A549 (cell line): ENCODE data around the gene FAM20C. TPM values are rescaled to one million over a fixed set of nuclear protein-coding genes. Genes with fewer than 3 reads are reported as not detected.

ENCODE experiments used
- ATAC-seq, 2 experiments: fragments of 200-7000 bp in 1 of 2; fragments of >200 bp in 1 of 2; cut with Nextera tagmentation in 1 of 2; cut with Tn5 transposase in 1 of 2; 3 replicates each; pipeline versions ENCODE4 v1.8.0 to v1.9.1; 2018 to 2020; ENCODE audit warnings: mild to moderate bottlenecking in 1 of 2, moderate library complexity in 1 of 2
- CTCF ChIA-PET: fragments of 300-600 bp; sonication (Branson Sonifier 250); formaldehyde crosslinking; extraction: SDS; loops from one replicate; lab custom pipeline; 2021; ENCODE audit warnings: antibody characterized with exemption, inconsistent platforms; lab: Yijun Ruan, JAX
- POLR2A ChIA-PET: fragments of 350-600 bp; formaldehyde crosslinking; extraction: SDS; loops from one replicate; lab custom pipeline; 2021; ENCODE audit warnings: antibody characterized with exemption, inconsistent platforms; lab: Yijun Ruan, JAX
- DNase-seq, 2 experiments: peaks; one replicate each; pipeline versions ENCODE4 v3.0.0 to v3.0.0-alpha.2; 2011 to 2016; ENCODE audit warnings: low read depth in 1 of 2, low spot score in 1 of 2
- FAIRE-seq: peaks from 2 replicates; lab custom pipeline; 2011; peaks lifted over from hg19 to GRCh38; lab: Jason Lieb, UNC
- H3K27ac ChIP-seq, 2 experiments: fragments of >200 bp; sonication (Bioruptor Twin); formaldehyde crosslinking; 3 replicates each; pipeline ENCODE4 v1.5.1; 2016 to 2017
- H3K4me1 ChIP-seq: fragments of >200 bp; sonication (Bioruptor Twin); formaldehyde crosslinking; 3 replicates; pipeline ENCODE4 v1.6.1; 2016
- H3K4me2 ChIP-seq: fragments of >200 bp; sonication (Bioruptor Twin); formaldehyde crosslinking; 3 replicates; pipeline ENCODE4 v1.6.1; 2016
- H3K4me3 ChIP-seq: fragments of >200 bp; sonication (Bioruptor Twin); formaldehyde crosslinking; 3 replicates; pipeline ENCODE4 v1.5.1; 2016
- H3K9me3 ChIP-seq: fragments of >200 bp; sonication (Bioruptor Twin); formaldehyde crosslinking; 3 replicates; pipeline ENCODE4 v1.6.1; 2016
- CBX2 ChIP-seq: fragments of 200-600 bp; sonication (generic); IDR thresholded peaks from 2 replicates; pipeline ENCODE4 v1.6.1; 2016; ENCODE audit warnings: low read depth, mild to moderate bottlenecking, borderline replicate concordance
- CBX8 ChIP-seq: fragments of 200-600 bp; sonication (generic); IDR thresholded peaks from 2 replicates; pipeline ENCODE4 v1.6.1; 2016
- CHD2 ChIP-seq: fragments of 150-350 bp; IDR thresholded peaks from 2 replicates; pipeline ENCODE4 v1.6.1; 2014; ENCODE audit warnings: low read length; ENCODE audit not compliant: partially characterized antibody
- CHD4 ChIP-seq: fragments of 200-600 bp; sonication (generic); IDR thresholded peaks from 2 replicates; pipeline ENCODE4 v1.6.1; 2016; ENCODE audit warnings: antibody characterized with exemption, mild to moderate bottlenecking, borderline replicate concordance
- EP300 ChIP-seq, 2 experiments: fragments of >200 bp; sonication (Bioruptor Twin); formaldehyde crosslinking; IDR thresholded peaks; 2 replicates in 1 of 2; 3 replicates in 1 of 2; pipeline ENCODE4 v1.6.1; 2016 to 2017
- FOXS1 ChIP-seq: fragments of 250-450 bp; sonication (Bioruptor Pico); IDR thresholded peaks from 2 replicates; pipeline ENCODE4 v1.5.0; 2020; ENCODE audit warnings: mild to moderate bottlenecking, moderate library complexity
- GATA3 ChIP-seq: IDR thresholded peaks from 2 replicates; pipeline ENCODE4 v1.6.1; 2012; ENCODE audit warnings: borderline replicate concordance
- HDAC2 ChIP-seq: fragments of 200-600 bp; sonication (generic); IDR thresholded peaks from 2 replicates; pipeline ENCODE4 v1.6.1; 2016
- HES2 ChIP-seq: fragments of >200 bp; sonication (Bioruptor Twin); formaldehyde crosslinking; IDR thresholded peaks from 2 replicates; pipeline ENCODE4 v1.6.1; 2016
- HEYL ChIP-seq: fragments of 250-450 bp; sonication (Bioruptor Pico); IDR thresholded peaks from 2 replicates; pipeline ENCODE4 v1.8.0; 2021; ENCODE audit warnings: mild to moderate bottlenecking, moderate library complexity
- HMGXB4 ChIP-seq: fragments of 250-450 bp; sonication (Bioruptor Pico); IDR thresholded peaks from 2 replicates; pipeline ENCODE4 v1.5.0; 2021; ENCODE audit warnings: mild to moderate bottlenecking, moderate library complexity, borderline replicate concordance
- JUNB ChIP-seq: fragments of >200 bp; sonication (Bioruptor Twin); formaldehyde crosslinking; IDR thresholded peaks from 2 replicates; pipeline ENCODE4 v1.6.1; 2016
- MAFK ChIP-seq: fragments of 450-650 bp; IDR thresholded peaks from 2 replicates; pipeline ENCODE4 v1.6.1; 2014; ENCODE audit not compliant: partially characterized antibody
- NFE2L2 ChIP-seq: fragments of 150-350 bp; conservative IDR thresholded peaks from 2 replicates; pipeline ENCODE4 v1.6.1; 2014; ENCODE audit warnings: low read length
- NPAS2 ChIP-seq: fragments of 250-450 bp; sonication (Bioruptor Pico); IDR thresholded peaks from 2 replicates; pipeline ENCODE4 v1.8.0; 2022; ENCODE audit warnings: mild to moderate bottlenecking, moderate library complexity, borderline replicate concordance
- NR3C1 ChIP-seq: fragments of >200 bp; sonication (Bioruptor Twin); formaldehyde crosslinking; IDR thresholded peaks from 3 replicates; pipeline ENCODE4 v1.6.1; 2017
- PBX3 ChIP-seq: IDR thresholded peaks from 2 replicates; pipeline ENCODE4 v1.6.1; 2012
- PHF8 ChIP-seq: fragments of 200-600 bp; sonication (generic); IDR thresholded peaks from 2 replicates; pipeline ENCODE4 v1.6.1; 2016; ENCODE audit warnings: low read depth, mild to moderate bottlenecking, antibody characterized with exemption, moderate library complexity, borderline replicate concordance
- RARB ChIP-seq: fragments of 250-450 bp; sonication (Bioruptor Pico); IDR thresholded peaks from 2 replicates; pipeline ENCODE4 v1.8.0; 2021; ENCODE audit warnings: mild to moderate bottlenecking, moderate library complexity
- RCOR1 ChIP-seq: fragments of 150-350 bp; IDR thresholded peaks from 2 replicates; pipeline ENCODE4 v1.6.1; 2014; ENCODE audit warnings: antibody characterized with exemption, low read length, low read depth
- RFX5 ChIP-seq: fragments of 450-650 bp; IDR thresholded peaks from 2 replicates; pipeline ENCODE4 v1.7.1; 2014; ENCODE audit warnings: antibody characterized with exemption, mild to moderate bottlenecking, moderate library complexity
- RNF2 ChIP-seq: fragments of 200-600 bp; sonication (generic); IDR thresholded peaks from 2 replicates; pipeline ENCODE4 v1.6.1; 2016; ENCODE audit warnings: low read depth, mild to moderate bottlenecking, antibody characterized with exemption, moderate library complexity, borderline replicate concordance
- TFCP2L1 ChIP-seq: fragments of 250-450 bp; sonication (Bioruptor Pico); IDR thresholded peaks from 2 replicates; pipeline ENCODE4 v1.5.0; 2021; ENCODE audit warnings: mild to moderate bottlenecking
- WGBS: methylation state at CpG from one replicate; pipeline ENCODE4 v1.1.6; 2017; ENCODE audit errors: missing lambda C conversion rate; 5-methylcytosine and 5-hydroxymethylcytosine counted together
- polyA plus RNA-seq, 4 experiments: library from polyadenylated mRNA; depleted of rRNA in 3 of 4; stranded (reverse); fragments of >200 nt; fragmentation: RNase III in 1 of 4; extraction: RNeasy Plus Mini Kit Qiagen cat#74134 plus additional on column Dnase treatment in 1 of 4; gene quantifications; 2 replicates in 3 of 4; 3 replicates in 1 of 4; pipeline ENCODE4 v1.2.3, GENCODE V29; 2011 to 2017
- TF ChIP-seq, protein P1 (sequence below): fragments of 150-350 bp; IDR thresholded peaks from 2 replicates; pipeline ENCODE4 v1.6.1; 2014; ENCODE audit warnings: low read depth, mild to moderate bottlenecking, low read length

The FAM20C gene
- polyA plus RNA-seq, 2 of the 4 experiments (the other 2 are of a cell fraction): 5.6 to 20.3 TPM

- no peak for ATAC-seq
- POLR2A ChIA-PET: no interaction called here
These were observed 22.8 kb upstream of the FAM20C start for GRCh38 chr7:169276-170172.

GRCh38 chr7:170551-171363, 21.6 kb upstream of the FAM20C start:
- no peak for FAIRE-seq
- Histone ChIP-seq H3K27ac (no peak overlapping the region), H3K4me1 (no peaks in the 10 kb centered on the region), H3K4me3 (no peak overlapping the region), H3K9me3 (no peaks in the 10 kb centered on the region), H3K4me2 (no peak overlapping the region)
- no peak for ATAC-seq
- no peak for DNase-seq
- POLR2A ChIA-PET: no interaction called here
- CTCF ChIA-PET: no interaction called here
- 76% methylated on average over 25 of the region's 31 CpGs for WGBS
- TF ChIP-seq NPAS2 (CRISPR knock-in tag) (no peak), MAFK (no peak), PBX3 (no peak), HEYL (no peak), HMGXB4 (CRISPR knock-in tag) (no peak), EP300 (IDR thresholded peaks at IDR 0.05) (no peak), CBX2 (no peak), PHF8 (no peak), GATA3 (no peak), HDAC2 (no peak), CBX8 (no peak), RNF2 (no peak), FOXS1 (no peak), RFX5 (no peak), HES2 (no peak), CHD2 (no peak)
- TF ChIP-seq, protein P1, sequence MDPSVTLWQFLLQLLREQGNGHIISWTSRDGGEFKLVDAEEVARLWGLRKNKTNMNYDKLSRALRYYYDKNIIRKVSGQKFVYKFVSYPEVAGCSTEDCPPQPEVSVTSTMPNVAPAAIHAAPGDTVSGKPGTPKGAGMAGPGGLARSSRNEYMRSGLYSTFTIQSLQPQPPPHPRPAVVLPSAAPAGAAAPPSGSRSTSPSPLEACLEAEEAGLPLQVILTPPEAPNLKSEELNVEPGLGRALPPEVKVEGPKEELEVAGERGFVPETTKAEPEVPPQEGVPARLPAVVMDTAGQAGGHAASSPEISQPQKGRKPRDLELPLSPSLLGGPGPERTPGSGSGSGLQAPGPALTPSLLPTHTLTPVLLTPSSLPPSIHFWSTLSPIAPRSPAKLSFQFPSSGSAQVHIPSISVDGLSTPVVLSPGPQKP: no peak

More at GRCh38 chr7:169276-170172, 22.8 kb upstream of the FAM20C start:
- DNase-seq (no peak), FAIRE-seq (no peak)
- Histone ChIP-seq H3K4me2 (no peak overlapping the region), H3K4me1 (no peaks in the 10 kb centered on the region), H3K9me3 (no peaks in the 10 kb centered on the region), H3K4me3 (no peak overlapping the region)
- 64% methylated on average over 33 of the region's 33 CpGs for WGBS
- TF ChIP-seq TFCP2L1 (CRISPR knock-in tag): no peak
- no peak for TF ChIP-seq RARB (CRISPR knock-in tag)
- no peak for TF ChIP-seq CHD4
- no peak for TF ChIP-seq PBX3
- TF ChIP-seq NFE2L2: no peak
- no peak for TF ChIP-seq HDAC2
- no peak for TF ChIP-seq RCOR1
- no peak for TF ChIP-seq NR3C1
- TF ChIP-seq JUNB: no peak
- TF ChIP-seq, all 56 proteins: peak for 0
- CTCF ChIA-PET: no interaction called here
- H3K27ac ChIP-seq: no peak overlapping the region
